Endodermal cell (in vitro differentiated cells): ENCODE measurements around the gene KAZN. TPM values are rescaled to one million over a fixed set of nuclear protein-coding genes. Genes with fewer than 3 reads are reported as not detected.

Experiments
- DNase-seq: peaks from one replicate; pipeline ENCODE4 v3.0.0-alpha.2; 2017
- H3K27ac ChIP-seq: 2 replicates; pipeline ENCODE4 v1.5.1; 2013; ENCODE audit warnings: mild to moderate bottlenecking, low read depth, low read length, moderate library complexity
- H3K27me3 ChIP-seq: 2 replicates; pipeline ENCODE4 v1.6.1; 2013; ENCODE audit warnings: mild to moderate bottlenecking, low read length, moderate library complexity; ENCODE audit not compliant: insufficient read depth, control insufficient read depth, poor library complexity, severe bottlenecking
- H3K36me3 ChIP-seq: 2 replicates; pipeline ENCODE4 v1.7.0; 2013; ENCODE audit warnings: mild to moderate bottlenecking, low read length, moderate library complexity; ENCODE audit not compliant: control insufficient read depth, insufficient read depth
- H3K4me1 ChIP-seq: one replicate; pipeline ENCODE4 v1.7.0; 2013; ENCODE audit warnings: low read length; ENCODE audit not compliant: control insufficient read depth, insufficient read depth
- H3K4me3 ChIP-seq: 2 replicates; pipeline ENCODE4 v1.5.1; 2013; ENCODE audit warnings: mild to moderate bottlenecking, low read length, moderate library complexity
- H3K9ac ChIP-seq: 2 replicates; pipeline ENCODE4 v1.6.1; 2013; ENCODE audit warnings: mild to moderate bottlenecking, low read length, moderate library complexity; ENCODE audit not compliant: poor library complexity, severe bottlenecking; ENCODE audit errors: extremely low read depth
- H3K9me3 ChIP-seq: 2 replicates; pipeline ENCODE4 v1.6.1; 2013; ENCODE audit warnings: mild to moderate bottlenecking, low read length, moderate library complexity; ENCODE audit not compliant: control insufficient read depth
- H3K27ac Mint-ChIP-seq: 2 replicates; pipeline ENCODE4 v1.8.0; 2020; ENCODE audit warnings: mixed read lengths
- H3K27me3 Mint-ChIP-seq: 2 replicates; pipeline ENCODE4 v1.8.0; 2021; ENCODE audit warnings: mild to moderate bottlenecking, mixed read lengths; ENCODE audit not compliant: insufficient read depth
- H3K36me3 Mint-ChIP-seq: 2 replicates; pipeline ENCODE4 v1.8.0; 2020; ENCODE audit warnings: low read depth, mixed read lengths
- H3K4me1 Mint-ChIP-seq: 2 replicates; pipeline ENCODE4 v1.8.0; 2020; ENCODE audit warnings: mixed read lengths
- H3K4me3 Mint-ChIP-seq: 2 replicates; pipeline ENCODE4 v1.8.0; 2020; ENCODE audit warnings: mild to moderate bottlenecking, moderate library complexity, mixed read lengths
- H3K9me3 Mint-ChIP-seq: 2 replicates; pipeline ENCODE4 v1.8.0; 2020; ENCODE audit warnings: mild to moderate bottlenecking, mixed read lengths
- WGBS, 2 experiments: methylation state at CpG; one replicate each; pipeline versions ENCODE4 v1.1.5 to v1.1.7; 2013; ENCODE audit warnings: missing lambda C conversion rate in 2 of 2, mixed read lengths in 1 of 2; ENCODE audit not compliant: insufficient coverage in 1 of 2, insufficient read length in 1 of 2; 5-methylcytosine and 5-hydroxymethylcytosine counted together
- total RNA-seq, 2 donors: library from RNA; stranded (reverse); fragmentation: NEBNext Ultra II Directional in 1 of 2; extraction: Animal tissue kit (Norgen Biotek cat#: 25700) in 1 of 2; gene quantifications; 2 replicates in 1 of 2; 3 replicates in 1 of 2; pipeline ENCODE4 v1.2.1, GENCODE V29; 2021
- TF ChIP-seq, protein P1 (sequence below): fragments of 200-600 bp; sonication (generic); conservative IDR thresholded peaks from 2 replicates; pipeline ENCODE4 v1.5.0; 2021; ENCODE audit warnings: antibody characterized with exemption, mild to moderate bottlenecking

KAZN gene
- total RNA-seq, 2 donors from 2014 or later, result 12.4 to 13.9 TPM

GRCh38 chr1:14889825-14890440, 291.4 kb downstream of the KAZN start:
- Mint-ChIP-seq H3K4me3 (no peak overlapping the region), H3K36me3 (no peaks in the 10 kb centered on the region), H3K9me3 (no peaks in the 10 kb centered on the region), H3K27me3 (no peaks in the 10 kb centered on the region), H3K27ac (no peak overlapping the region), H3K4me1 (peaks cover 4% of the 10 kb centered on the region)
- Histone ChIP-seq H3K4me3 (no peak overlapping the region), H3K36me3 (no peaks in the 10 kb centered on the region), H3K27ac (no peak overlapping the region), H3K9ac (no peak overlapping the region), H3K9me3 (no peaks in the 10 kb centered on the region), H3K4me1 (no peaks in the 10 kb centered on the region), H3K27me3 (no peaks in the 10 kb centered on the region)
- no peak for DNase-seq
- WGBS, 2 experiments, result 84 to 94% methylated on average over 10 to 13 of the region's 13 CpGs
- TF ChIP-seq, protein P1, sequence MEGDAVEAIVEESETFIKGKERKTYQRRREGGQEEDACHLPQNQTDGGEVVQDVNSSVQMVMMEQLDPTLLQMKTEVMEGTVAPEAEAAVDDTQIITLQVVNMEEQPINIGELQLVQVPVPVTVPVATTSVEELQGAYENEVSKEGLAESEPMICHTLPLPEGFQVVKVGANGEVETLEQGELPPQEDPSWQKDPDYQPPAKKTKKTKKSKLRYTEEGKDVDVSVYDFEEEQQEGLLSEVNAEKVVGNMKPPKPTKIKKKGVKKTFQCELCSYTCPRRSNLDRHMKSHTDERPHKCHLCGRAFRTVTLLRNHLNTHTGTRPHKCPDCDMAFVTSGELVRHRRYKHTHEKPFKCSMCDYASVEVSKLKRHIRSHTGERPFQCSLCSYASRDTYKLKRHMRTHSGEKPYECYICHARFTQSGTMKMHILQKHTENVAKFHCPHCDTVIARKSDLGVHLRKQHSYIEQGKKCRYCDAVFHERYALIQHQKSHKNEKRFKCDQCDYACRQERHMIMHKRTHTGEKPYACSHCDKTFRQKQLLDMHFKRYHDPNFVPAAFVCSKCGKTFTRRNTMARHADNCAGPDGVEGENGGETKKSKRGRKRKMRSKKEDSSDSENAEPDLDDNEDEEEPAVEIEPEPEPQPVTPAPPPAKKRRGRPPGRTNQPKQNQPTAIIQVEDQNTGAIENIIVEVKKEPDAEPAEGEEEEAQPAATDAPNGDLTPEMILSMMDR, result no peak

- peaks cover 2% of the 10 kb centered on the region for H3K9me3 ChIP-seq
- TF ChIP-seq, protein P1, result no peak
- 94 to 96% methylated on average over 3 to 4 of the region's 4 CpGs for WGBS, 2 experiments
- H3K36me3 ChIP-seq, result no peaks in the 10 kb centered on the region
- no peak for DNase-seq
- Mint-ChIP-seq H3K27ac (no peak overlapping the region), H3K27me3 (no peaks in the 10 kb centered on the region), H3K9me3 (no peaks in the 10 kb centered on the region), H3K4me3 (no peak overlapping the region), H3K4me1 (peaks cover 8% of the 10 kb centered on the region), H3K36me3 (no peaks in the 10 kb centered on the region)
- H3K9ac ChIP-seq, result no peak overlapping the region
- no peak overlapping the region for H3K4me3 ChIP-seq
- H3K4me1 ChIP-seq, result no peaks in the 10 kb centered on the region
- no peaks in the 10 kb centered on the region for H3K27me3 ChIP-seq
- H3K27ac ChIP-seq, result no peak overlapping the region
Observed at GRCh38 chr1:14891991-14892390, 293.5 kb downstream of the KAZN start.

GRCh38 chr1:14894811-14895560, 296.5 kb downstream of the KAZN start:
- Mint-ChIP-seq H3K27me3 (no peaks in the 10 kb centered on the region), H3K36me3 (no peaks in the 10 kb centered on the region), H3K9me3 (no peaks in the 10 kb centered on the region), H3K27ac (no peak overlapping the region), H3K4me1 (peaks cover 4% of the 10 kb centered on the region), H3K4me3 (no peak overlapping the region)
- TF ChIP-seq, protein P1, result no peak
- peak; percentile 65 for DNase-seq
- Histone ChIP-seq H3K27me3 (no peaks in the 10 kb centered on the region), H3K36me3 (no peaks in the 10 kb centered on the region), H3K9me3 (peaks cover 4% of the 10 kb centered on the region), H3K4me3 (no peak overlapping the region), H3K4me1 (no peaks in the 10 kb centered on the region), H3K9ac (no peak overlapping the region), H3K27ac (peak overlapping the region; percentile 49)
- WGBS, 2 experiments, result 58 to 63% methylated on average over 5 to 11 of the region's 11 CpGs
